SK-N-SH (cell line): ENCODE measurements around the gene SPAAR. TPM values are rescaled to one million over a fixed set of nuclear protein-coding genes. Genes with fewer than 3 reads are reported as not detected.

Experiments
- CTCF ChIA-PET: fragments of 300-600, 350-600 bp; formaldehyde crosslinking; extraction: SDS; loops from one replicate; lab custom pipeline; 2021; lab: Yijun Ruan, JAX
- POLR2A ChIA-PET: fragments of 350-600 bp; sonication (Branson Sonifier 250); formaldehyde crosslinking; extraction: SDS; loops from one replicate; lab custom pipeline; 2020; ENCODE audit warnings: antibody characterized with exemption, inconsistent platforms; lab: Yijun Ruan, JAX
- DNase-seq: peaks from one replicate; pipeline ENCODE4 v3.0.0; 2012
- H2AFZ ChIP-seq: fragments of 200-600 bp; sonication (generic); 2 replicates; pipeline ENCODE4 v1.8.1; 2016; ENCODE audit warnings: antibody characterized with exemption, mild to moderate bottlenecking, low read depth
- H3F3A ChIP-seq: fragments of 200-600 bp; sonication (generic); replicated peaks from 2 replicates; pipeline ENCODE3; 2016; ENCODE audit warnings: antibody characterized with exemption, mild to moderate bottlenecking; ENCODE audit not compliant: insufficient read depth
- H3K27ac ChIP-seq, 2 experiments: fragments of 200-500 bp in 1 of 2; fragments of 200-600 bp in 1 of 2; sonication (Bioruptor generic) in 1 of 2; sonication (generic), shearing (Covaris generic) in 1 of 2; 2 replicates each; pipeline versions ENCODE4 v1.5.1 to v1.6.1; 2014 to 2016; ENCODE audit warnings: low read depth in 2 of 2, inconsistent platforms in 1 of 2, low read length in 1 of 2, mild to moderate bottlenecking in 1 of 2, mixed read lengths in 1 of 2
- H3K27me3 ChIP-seq: fragments of 200-600 bp; sonication (generic), shearing (Covaris generic); 2 replicates; pipeline ENCODE4 v1.6.1; 2016; ENCODE audit warnings: mixed run types; ENCODE audit not compliant: insufficient read depth
- H3K36me3 ChIP-seq, 2 experiments: fragments of 200-500 bp in 1 of 2; fragments of 200-600 bp in 1 of 2; sonication (Bioruptor generic) in 1 of 2; sonication (generic) in 1 of 2; replicated peaks in 1 of 2; 2 replicates each; pipeline versions ENCODE3 to v1.5.1; 2014 to 2016; ENCODE audit warnings: low read length in 1 of 2, mild to moderate bottlenecking in 1 of 2; ENCODE audit not compliant: insufficient read depth in 2 of 2, control insufficient read depth in 1 of 2
- H3K4me1 ChIP-seq, 2 experiments: fragments of 200-500 bp in 1 of 2; fragments of 200-600 bp in 1 of 2; sonication (Bioruptor generic) in 1 of 2; sonication (generic), shearing (Covaris generic) in 1 of 2; 2 replicates each; pipeline versions ENCODE4 v1.5.1 to v1.6.1; 2014 to 2016; ENCODE audit warnings: low read depth in 1 of 2, low read length in 1 of 2, mixed run types in 1 of 2; ENCODE audit not compliant: insufficient read depth in 2 of 2, control insufficient read depth in 1 of 2
- H3K4me2 ChIP-seq: fragments of 200-600 bp; sonication (generic), shearing (Covaris generic); 2 replicates; pipeline ENCODE4 v1.6.1; 2017; ENCODE audit warnings: mixed run types
- H3K4me3 ChIP-seq, 2 experiments: fragments of 200-500 bp in 1 of 2; fragments of 200-600 bp in 1 of 2; sonication (Bioruptor generic) in 1 of 2; sonication (generic), shearing (Covaris generic) in 1 of 2; 2 replicates each; pipeline versions ENCODE4 v1.5.1 to v1.8.1; 2014 to 2016; ENCODE audit warnings: low read depth in 2 of 2, inconsistent platforms in 1 of 2, low read length in 1 of 2, mild to moderate bottlenecking in 1 of 2, mixed read lengths in 1 of 2, moderate library complexity in 1 of 2
- H3K79me2 ChIP-seq: fragments of 200-600 bp; sonication (generic); 2 replicates; pipeline ENCODE4 v1.8.1; 2017; ENCODE audit warnings: mild to moderate bottlenecking; ENCODE audit not compliant: insufficient read depth
- H3K9ac ChIP-seq: fragments of 200-600 bp; sonication (generic); 2 replicates; pipeline ENCODE4 v1.6.1; 2017; ENCODE audit warnings: mixed run types
- H3K9me2 ChIP-seq: fragments of 200-600 bp; sonication (generic); 2 replicates; pipeline ENCODE4 v1.6.1; 2017; ENCODE audit warnings: mixed run types
- H3K9me3 ChIP-seq: fragments of 200-600 bp; sonication (generic); 2 replicates; pipeline ENCODE4 v1.6.1; 2017; ENCODE audit warnings: mixed run types, mild to moderate bottlenecking, moderate library complexity
- H4K20me1 ChIP-seq: fragments of 200-600 bp; sonication (generic); 2 replicates; pipeline ENCODE4 v1.6.1; 2017; ENCODE audit warnings: mild to moderate bottlenecking, mixed run types; ENCODE audit not compliant: insufficient read depth
- EZH2phosphoT487 ChIP-seq: fragments of 200-600 bp; sonication (generic); IDR thresholded peaks from 2 replicates; pipeline ENCODE4 v1.6.1; 2017; ENCODE audit warnings: low read depth, mixed run types, mild to moderate bottlenecking, antibody characterized with exemption, moderate library complexity, borderline replicate concordance
- FOSL2 ChIP-seq: IDR thresholded peaks from 2 replicates; pipeline ENCODE4 v1.4.0; 2012; ENCODE audit warnings: low read depth, mild to moderate bottlenecking, moderate library complexity, borderline replicate concordance
- FOXM1 ChIP-seq: IDR thresholded peaks from 2 replicates; pipeline ENCODE4 v1.4.0; 2012; ENCODE audit warnings: low read depth, mild to moderate bottlenecking
- GABPA ChIP-seq: IDR thresholded peaks from 2 replicates; pipeline ENCODE4 v1.4.0; 2012; ENCODE audit warnings: low read depth, mild to moderate bottlenecking
- GATA2 ChIP-seq: sonication (generic); formaldehyde crosslinking; IDR thresholded peaks from 2 replicates; pipeline ENCODE4 v1.5.0; 2020; ENCODE audit warnings: mild to moderate bottlenecking, missing genetic modification reagents
- MXI1 ChIP-seq: IDR thresholded peaks from 2 replicates; pipeline ENCODE4 v1.6.1; 2012; ENCODE audit warnings: mild to moderate bottlenecking, low read depth, low read length, improper control_type of control experiment
- NFIC ChIP-seq: IDR thresholded peaks from 2 replicates; pipeline ENCODE4 v1.4.0; 2012; ENCODE audit warnings: borderline replicate concordance
- NRF1 ChIP-seq: IDR thresholded peaks from 2 replicates; pipeline ENCODE4 v1.6.1; 2012; ENCODE audit warnings: low read depth, mild to moderate bottlenecking, low read length
- RAD21 ChIP-seq: IDR thresholded peaks from 2 replicates; pipeline ENCODE4 v1.6.1; 2012; ENCODE audit warnings: mild to moderate bottlenecking, low read length
- RCOR1 ChIP-seq: fragments of 150-350 bp; IDR thresholded peaks from 2 replicates; pipeline ENCODE4 v1.6.1; 2017; ENCODE audit warnings: antibody characterized with exemption, low read length
- RXRA ChIP-seq: IDR thresholded peaks from 2 replicates; pipeline ENCODE4 v1.4.0; 2012; ENCODE audit warnings: low read depth, mild to moderate bottlenecking, borderline replicate concordance
- SIN3A ChIP-seq: IDR thresholded peaks from 2 replicates; pipeline ENCODE4 v1.6.1; 2012; ENCODE audit warnings: low read depth, mild to moderate bottlenecking, low read length, moderate library complexity, borderline replicate concordance
- SMC3 ChIP-seq: IDR thresholded peaks from 2 replicates; pipeline ENCODE4 v1.6.1; 2012; ENCODE audit warnings: low read depth, low read length, improper control_type of control experiment
- TAF1 ChIP-seq: IDR thresholded peaks from 2 replicates; pipeline ENCODE4 v1.6.1; 2012; ENCODE audit warnings: low read depth, mild to moderate bottlenecking, low read length, moderate library complexity, borderline replicate concordance
- TEAD4 ChIP-seq: IDR thresholded peaks from 2 replicates; pipeline ENCODE4 v1.4.0; 2012; ENCODE audit warnings: mild to moderate bottlenecking, borderline replicate concordance; ENCODE audit not compliant: insufficient read depth
- WGBS: methylation state at CpG from one replicate; pipeline ENCODE4 v1.1.6; 2017; ENCODE audit warnings: low lambda C conversion rate; 5-methylcytosine and 5-hydroxymethylcytosine counted together
- polyA plus RNA-seq, 3 experiments: library from polyadenylated mRNA; depleted of rRNA; stranded (reverse); fragments of >200 nt; gene quantifications; 2 replicates each; pipeline ENCODE4 v1.2.3, GENCODE V29; 2012
- TF ChIP-seq, protein P1 (sequence below): IDR thresholded peaks from 2 replicates; pipeline ENCODE4 v1.4.0; 2012; ENCODE audit warnings: low read depth, borderline replicate concordance
- TF ChIP-seq, protein P2 (sequence below): IDR thresholded peaks from 2 replicates; pipeline ENCODE4 v1.4.0; 2012; ENCODE audit warnings: low read depth
- TF ChIP-seq, protein P3 (sequence below): fragments of 150-350 bp; IDR thresholded peaks from 2 replicates; pipeline ENCODE4 v1.6.1; 2016; ENCODE audit warnings: mild to moderate bottlenecking, low read depth, low read length
- TF ChIP-seq, protein P4 (sequence below): IDR thresholded peaks from 2 replicates; pipeline ENCODE4 v1.4.0; 2012; ENCODE audit warnings: low read depth, borderline replicate concordance
- TF ChIP-seq, protein P5 (sequence below): fragments of 150-350 bp; IDR thresholded peaks from 2 replicates; pipeline ENCODE4 v1.6.1; 2017; ENCODE audit warnings: antibody characterized with exemption, low read length, low read depth, borderline replicate concordance

Gene SPAAR
- polyA plus RNA-seq, 1 of the 3 experiments (the other 2 are of a cell fraction): 0.13 TPM

DNA sequence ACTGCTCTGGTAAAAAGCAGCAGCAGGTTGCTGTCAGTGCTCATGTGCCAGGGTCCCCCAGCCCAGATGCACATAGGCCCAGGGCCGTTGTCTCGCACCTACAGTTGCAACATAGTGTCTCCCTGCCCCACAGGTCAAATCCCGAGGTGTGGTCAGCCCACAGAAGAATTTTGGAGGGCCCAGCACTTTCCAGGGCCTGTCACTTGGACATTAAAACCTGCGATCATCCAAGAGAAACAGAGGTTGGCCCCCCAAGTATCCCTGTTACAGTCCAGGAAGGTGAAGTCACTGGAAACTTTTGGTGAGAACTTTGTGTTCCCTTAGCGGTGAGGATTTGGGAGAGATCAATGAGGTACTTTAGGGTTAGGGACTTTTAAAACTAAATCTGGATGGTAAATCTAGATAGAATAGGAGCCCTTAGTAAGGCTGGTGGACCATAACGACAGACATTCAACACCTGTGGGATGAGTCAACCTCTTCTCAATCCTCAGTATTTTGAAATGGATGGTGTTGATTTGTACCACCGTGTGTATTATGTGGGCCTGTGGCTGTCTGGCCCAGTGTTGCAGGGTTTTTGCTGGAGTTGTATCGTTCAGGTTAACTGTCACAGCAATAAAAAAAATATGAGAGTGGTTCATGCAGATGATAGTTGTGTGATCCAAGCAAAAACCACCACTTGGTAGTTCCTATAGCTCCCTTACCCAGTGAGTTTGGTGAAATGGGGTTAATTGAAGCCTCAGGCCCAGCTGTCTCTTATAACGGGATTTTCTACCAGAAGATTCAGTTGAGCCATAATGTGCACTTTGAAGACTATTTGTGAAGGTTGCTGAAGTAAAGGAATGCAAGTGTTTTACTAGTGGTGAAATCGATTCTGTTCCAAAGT, 29.4 kb downstream of the SPAAR start:
- 87% methylated on average over 8 of the region's 10 CpGs for WGBS
- ChIA-PET CTCF (interaction anchor here (8.6 to 8.8 kb wide), 2 partner anchors 17 to 34 kb away, joined by 63 to 94 read pairs; partner anchors contain the start of gene HRCT1), POLR2A (no interaction called here)
- DNase-seq: no peak
- no peak overlapping the region for H3K9ac ChIP-seq
- H3K4me3 ChIP-seq: no peak overlapping the region
- H3K4me1 ChIP-seq: peaks cover 0 to 12% of the 10 kb centered on the region in 2 experiments; a peak in 3 of 4 replicates
- no peak for TF ChIP-seq NRF1
- no peak for TF ChIP-seq RAD21
- no peak for TF ChIP-seq NFIC
- no peak for TF ChIP-seq TAF1
- TF ChIP-seq RXRA: no peak
- TF ChIP-seq, protein P1, sequence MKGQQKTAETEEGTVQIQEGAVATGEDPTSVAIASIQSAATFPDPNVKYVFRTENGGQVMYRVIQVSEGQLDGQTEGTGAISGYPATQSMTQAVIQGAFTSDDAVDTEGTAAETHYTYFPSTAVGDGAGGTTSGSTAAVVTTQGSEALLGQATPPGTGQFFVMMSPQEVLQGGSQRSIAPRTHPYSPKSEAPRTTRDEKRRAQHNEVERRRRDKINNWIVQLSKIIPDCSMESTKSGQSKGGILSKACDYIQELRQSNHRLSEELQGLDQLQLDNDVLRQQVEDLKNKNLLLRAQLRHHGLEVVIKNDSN: no peak
- TF ChIP-seq SIN3A: no peak
- no peak overlapping the region for H3K4me2 ChIP-seq
- no peaks in the 10 kb centered on the region for H3K9me3 ChIP-seq
- H3F3A ChIP-seq: peaks cover 25% of the 10 kb centered on the region
- H4K20me1 ChIP-seq: no peaks in the 10 kb centered on the region
- no peak overlapping the region for H2AFZ ChIP-seq
- no peaks in the 10 kb centered on the region for H3K36me3 ChIP-seq
- no peaks in the 10 kb centered on the region for H3K27me3 ChIP-seq
- no peak overlapping the region for H3K27ac ChIP-seq
- no peaks in the 10 kb centered on the region for H3K79me2 ChIP-seq
- H3K9me2 ChIP-seq: no peaks in the 10 kb centered on the region

DNA sequence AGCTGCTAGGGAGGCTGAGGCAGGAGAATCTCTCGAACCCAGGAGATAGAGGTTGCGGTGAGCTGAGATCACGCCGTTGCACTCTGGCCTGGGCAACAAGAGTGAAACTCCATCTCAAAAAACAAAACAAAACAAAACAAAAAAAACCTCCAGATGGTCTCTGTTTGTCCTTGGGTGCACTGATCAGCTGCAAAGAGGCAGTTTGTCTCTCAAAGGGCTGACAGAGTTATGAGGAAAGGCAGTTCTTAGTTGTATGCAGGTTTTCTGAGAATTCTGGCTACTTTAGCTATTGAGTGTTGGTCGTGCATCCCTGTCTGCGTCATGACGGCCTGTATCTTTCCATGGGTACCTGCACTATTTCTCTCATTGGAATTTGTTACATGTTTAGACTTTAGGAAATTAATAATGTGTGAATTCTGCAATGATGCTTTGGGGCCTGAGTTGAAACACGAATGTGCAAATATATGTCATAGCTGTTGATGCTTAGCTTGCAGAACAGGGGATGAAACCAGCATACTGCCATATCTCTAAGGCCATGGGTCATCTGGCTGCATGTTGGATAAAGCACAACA, 30.5 kb downstream of the SPAAR start:
- peaks cover 0 to 9% of the 10 kb centered on the region in 2 experiments; a peak in 2 of 4 replicates for H3K4me1 ChIP-seq
- H2AFZ ChIP-seq: no peak overlapping the region
- no peaks in the 10 kb centered on the region for H3K9me2 ChIP-seq
- no peaks in the 10 kb centered on the region for H3K79me2 ChIP-seq
- peaks cover 21% of the 10 kb centered on the region for H3F3A ChIP-seq
- no peaks in the 10 kb centered on the region for H3K9me3 ChIP-seq
- no peaks in the 10 kb centered on the region for H3K36me3 ChIP-seq
- H3K27me3 ChIP-seq: no peaks in the 10 kb centered on the region
- H3K4me2 ChIP-seq: no peak overlapping the region
- no peak overlapping the region for H3K4me3 ChIP-seq
- WGBS: 90% methylated on average over 8 of the region's 8 CpGs
- no peak for DNase-seq
- ChIA-PET CTCF (interaction anchor here (1.4 to 8.8 kb wide), 3 partner anchors 8 to 35 kb away, joined by 3 to 94 read pairs (median 63); partner anchors contain the start of gene HRCT1), POLR2A (no interaction called here)
- H3K27ac ChIP-seq: no peak overlapping the region
- no peaks in the 10 kb centered on the region for H4K20me1 ChIP-seq
- no peak overlapping the region for H3K9ac ChIP-seq
- TF ChIP-seq FOSL2: no peak
- TF ChIP-seq, protein P2, sequence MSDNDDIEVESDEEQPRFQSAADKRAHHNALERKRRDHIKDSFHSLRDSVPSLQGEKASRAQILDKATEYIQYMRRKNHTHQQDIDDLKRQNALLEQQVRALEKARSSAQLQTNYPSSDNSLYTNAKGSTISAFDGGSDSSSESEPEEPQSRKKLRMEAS: no peak
- TF ChIP-seq FOXM1: no peak
- no peak for TF ChIP-seq RCOR1
- TF ChIP-seq, protein P3, sequence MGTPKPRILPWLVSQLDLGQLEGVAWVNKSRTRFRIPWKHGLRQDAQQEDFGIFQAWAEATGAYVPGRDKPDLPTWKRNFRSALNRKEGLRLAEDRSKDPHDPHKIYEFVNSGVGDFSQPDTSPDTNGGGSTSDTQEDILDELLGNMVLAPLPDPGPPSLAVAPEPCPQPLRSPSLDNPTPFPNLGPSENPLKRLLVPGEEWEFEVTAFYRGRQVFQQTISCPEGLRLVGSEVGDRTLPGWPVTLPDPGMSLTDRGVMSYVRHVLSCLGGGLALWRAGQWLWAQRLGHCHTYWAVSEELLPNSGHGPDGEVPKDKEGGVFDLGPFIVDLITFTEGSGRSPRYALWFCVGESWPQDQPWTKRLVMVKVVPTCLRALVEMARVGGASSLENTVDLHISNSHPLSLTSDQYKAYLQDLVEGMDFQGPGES: no peak
- TF ChIP-seq MXI1: no peak
- TF ChIP-seq GATA2: no peak
- TF ChIP-seq, protein P4, sequence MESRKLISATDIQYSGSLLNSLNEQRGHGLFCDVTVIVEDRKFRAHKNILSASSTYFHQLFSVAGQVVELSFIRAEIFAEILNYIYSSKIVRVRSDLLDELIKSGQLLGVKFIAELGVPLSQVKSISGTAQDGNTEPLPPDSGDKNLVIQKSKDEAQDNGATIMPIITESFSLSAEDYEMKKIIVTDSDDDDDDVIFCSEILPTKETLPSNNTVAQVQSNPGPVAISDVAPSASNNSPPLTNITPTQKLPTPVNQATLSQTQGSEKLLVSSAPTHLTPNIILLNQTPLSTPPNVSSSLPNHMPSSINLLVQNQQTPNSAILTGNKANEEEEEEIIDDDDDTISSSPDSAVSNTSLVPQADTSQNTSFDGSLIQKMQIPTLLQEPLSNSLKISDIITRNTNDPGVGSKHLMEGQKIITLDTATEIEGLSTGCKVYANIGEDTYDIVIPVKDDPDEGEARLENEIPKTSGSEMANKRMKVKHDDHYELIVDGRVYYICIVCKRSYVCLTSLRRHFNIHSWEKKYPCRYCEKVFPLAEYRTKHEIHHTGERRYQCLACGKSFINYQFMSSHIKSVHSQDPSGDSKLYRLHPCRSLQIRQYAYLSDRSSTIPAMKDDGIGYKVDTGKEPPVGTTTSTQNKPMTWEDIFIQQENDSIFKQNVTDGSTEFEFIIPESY: no peak
- TF ChIP-seq GABPA: no peak
- TF ChIP-seq SMC3: no peak
- no peak for TF ChIP-seq EZH2phosphoT487
- TF ChIP-seq TEAD4: no peak
- no peak for TF ChIP-seq SIN3A
- TF ChIP-seq, protein P5, sequence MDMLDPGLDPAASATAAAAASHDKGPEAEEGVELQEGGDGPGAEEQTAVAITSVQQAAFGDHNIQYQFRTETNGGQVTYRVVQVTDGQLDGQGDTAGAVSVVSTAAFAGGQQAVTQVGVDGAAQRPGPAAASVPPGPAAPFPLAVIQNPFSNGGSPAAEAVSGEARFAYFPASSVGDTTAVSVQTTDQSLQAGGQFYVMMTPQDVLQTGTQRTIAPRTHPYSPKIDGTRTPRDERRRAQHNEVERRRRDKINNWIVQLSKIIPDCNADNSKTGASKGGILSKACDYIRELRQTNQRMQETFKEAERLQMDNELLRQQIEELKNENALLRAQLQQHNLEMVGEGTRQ: no peak
